ENCODE data around the gene TCEA3.

TCEA3 gene

GRCh38 chr1:23367791-23368561, 56.6 kb downstream of the TCEA3 start:
- DNase-seq (ENCODE audit: insufficient read length, low spot score) (peak; percentile 87), FAIRE-seq (peak; percentile 88)
- peak; percentile 59 for TF ChIP-seq POLR2A (IDR thresholded peaks at IDR 0.05; ENCODE audit: low read depth, low read length)

GRCh38 chr1:23367451-23367790, 57.1 kb downstream of the TCEA3 start:
- TF ChIP-seq POLR2A (IDR thresholded peaks at IDR 0.05; ENCODE audit: low read depth, low read length): no peak
- no peak for FAIRE-seq

GRCh38 chr1:23366598-23366997, 58.0 kb downstream of the TCEA3 start:
- no peak for DNase-seq (ENCODE audit: insufficient read length, low spot score)
- FAIRE-seq: no peak
- no peak for TF ChIP-seq POLR2A (IDR thresholded peaks at IDR 0.05; ENCODE audit: low read depth, low read length)

More at GRCh38 chr1:23367451-23367790, 57.1 kb downstream of the TCEA3 start:
- DNase-seq (ENCODE audit: insufficient read length, low spot score): no peak

GRCh38 chr1:23366146-23366545, 58.4 kb downstream of the TCEA3 start:
- TF ChIP-seq POLR2A (IDR thresholded peaks at IDR 0.05; ENCODE audit: low read depth, low read length): no peak
- DNase-seq (ENCODE audit: insufficient read length, low spot score) (no peak), FAIRE-seq (no peak)

GRCh38 chr1:23362218-23362713, 62.3 kb downstream of the TCEA3 start:
- DNase-seq (ENCODE audit: insufficient read length, low spot score): no peak
- no peak for FAIRE-seq
- no peak for TF ChIP-seq POLR2A (IDR thresholded peaks at IDR 0.05; ENCODE audit: low read depth, low read length)

GRCh38 chr1:23358310-23358875, 66.2 kb downstream of the TCEA3 start:
- FAIRE-seq: no peak
- TF ChIP-seq POLR2A (IDR thresholded peaks at IDR 0.05; ENCODE audit: low read depth, low read length): no peak
- no peak for DNase-seq (ENCODE audit: insufficient read length, low spot score)

- no peak for DNase-seq (ENCODE audit: insufficient read length, low spot score)
- FAIRE-seq: no peak
- TF ChIP-seq POLR2A (IDR thresholded peaks at IDR 0.05; ENCODE audit: low read depth, low read length): no peak
Measured at GRCh38 chr1:23357138-23357908, 67.2 kb downstream of the TCEA3 start.

GRCh38 chr1:23356471-23357137, 67.9 kb downstream of the TCEA3 start:
- DNase-seq (ENCODE audit: insufficient read length, low spot score) (no peak), FAIRE-seq (no peak)
- TF ChIP-seq POLR2A (IDR thresholded peaks at IDR 0.05; ENCODE audit: low read depth, low read length): no peak

GRCh38 chr1:23354245-23354644, 70.3 kb downstream of the TCEA3 start:
- TF ChIP-seq POLR2A (IDR thresholded peaks at IDR 0.05; ENCODE audit: low read depth, low read length): no peak
- FAIRE-seq (no peak), DNase-seq (ENCODE audit: insufficient read length, low spot score) (no peak)

GRCh38 chr1:23352096-23352695, 72.4 kb downstream of the TCEA3 start:
- DNase-seq (ENCODE audit: insufficient read length, low spot score): no peak
- FAIRE-seq: no peak
- TF ChIP-seq POLR2A (IDR thresholded peaks at IDR 0.05; ENCODE audit: low read depth, low read length): no peak

- DNase-seq (ENCODE audit: insufficient read length, low spot score) (no peak), FAIRE-seq (no peak)
- TF ChIP-seq POLR2A (IDR thresholded peaks at IDR 0.05; ENCODE audit: low read depth, low read length): no peak
Measured at GRCh38 chr1:23345920-23346319, 78.6 kb downstream of the TCEA3 start.

GRCh38 chr1:23344987-23345472, 79.5 kb downstream of the TCEA3 start:
- DNase-seq (ENCODE audit: insufficient read length, low spot score) (no peak), FAIRE-seq (no peak)
- TF ChIP-seq POLR2A (IDR thresholded peaks at IDR 0.05; ENCODE audit: low read depth, low read length): no peak
